PC-9 (cell line): ENCODE measurements around the gene RER1. TPM values are rescaled to one million over a fixed set of nuclear protein-coding genes. Genes with fewer than 3 reads are reported as not detected.

Experiments used
- BruUV-seq: library from RNA; stranded (reverse); fragments of 400-500 nt; replicated peaks from 2 replicates; lab custom pipeline; 2021; lab: Mats Ljungman, UMichigan
- CTCF ChIA-PET: fragments of 300-600 bp; sonication (Branson Sonifier 250); formaldehyde crosslinking; loops from one replicate; lab custom pipeline; 2022; ENCODE audit warnings: antibody characterized with exemption; lab: Charles Lee
- POLR2A ChIA-PET: fragments of 300-600 bp; sonication (Branson Sonifier 250); formaldehyde crosslinking; loops from one replicate; lab custom pipeline; 2022; ENCODE audit warnings: antibody characterized with exemption; ENCODE audit not compliant: unreplicated experiment; lab: Charles Lee
- DNase-seq, 2 experiments: peaks; one replicate each; pipeline versions ENCODE4 v3.0.0 to v3.0.0-alpha.2; 2015 to 2022; ENCODE audit warnings: mixed read lengths in 1 of 2
- H2AFZ ChIP-seq: fragments of 200-600 bp; sonication (generic); 2 replicates; pipeline ENCODE4 v1.8.1; 2017; ENCODE audit warnings: antibody characterized with exemption
- H3F3A ChIP-seq: fragments of 200-600 bp; sonication (generic); 2 replicates; pipeline ENCODE4 v1.8.1; 2017; ENCODE audit warnings: antibody characterized with exemption, mild to moderate bottlenecking, low read depth; ENCODE audit not compliant: insufficient read depth
- H3K27ac ChIP-seq: fragments of 200-600 bp; sonication (generic); 2 replicates; pipeline ENCODE4 v1.6.1; 2016; ENCODE audit warnings: mixed run types
- H3K27me3 ChIP-seq: fragments of 200-600 bp; sonication (generic); 2 replicates; pipeline ENCODE4 v1.6.1; 2016; ENCODE audit warnings: low read depth, mixed run types; ENCODE audit not compliant: insufficient read depth
- H3K36me3 ChIP-seq: fragments of 200-600 bp; sonication (generic); 2 replicates; pipeline ENCODE4 v1.6.1; 2016; ENCODE audit warnings: low read depth, mixed run types
- H3K4me1 ChIP-seq: fragments of 200-600 bp; sonication (generic); replicated peaks from 2 replicates; pipeline ENCODE4 v1.6.1; 2016; ENCODE audit warnings: mixed run types; ENCODE audit not compliant: insufficient read depth
- H3K4me2 ChIP-seq: fragments of 200-600 bp; sonication (generic); 2 replicates; pipeline ENCODE4 v1.6.1; 2017; ENCODE audit warnings: mixed run types
- H3K4me3 ChIP-seq: fragments of 200-600 bp; sonication (generic); 2 replicates; pipeline ENCODE4 v1.6.1; 2016; ENCODE audit warnings: mixed run types
- H3K79me2 ChIP-seq: fragments of 200-600 bp; sonication (generic); 2 replicates; pipeline ENCODE4 v1.6.1; 2017; ENCODE audit warnings: low read depth, mixed run types
- H3K9me2 ChIP-seq: fragments of 200-600 bp; sonication (generic); 2 replicates; pipeline ENCODE4 v1.8.1; 2017; ENCODE audit warnings: mild to moderate bottlenecking; ENCODE audit not compliant: insufficient read depth
- H3K9me3 ChIP-seq: fragments of 200-600 bp; sonication (generic); 2 replicates; pipeline ENCODE4 v1.8.1; 2016; ENCODE audit warnings: low read depth; ENCODE audit not compliant: insufficient read depth
- H4K20me1 ChIP-seq: fragments of 200-600 bp; sonication (generic); 2 replicates; pipeline ENCODE4 v1.8.1; 2017; ENCODE audit not compliant: insufficient read depth
- EZH2 ChIP-seq: fragments of 200-600 bp; sonication (generic); IDR thresholded peaks from 2 replicates; pipeline ENCODE4 v1.8.0; 2017; ENCODE audit warnings: antibody characterized with exemption, low read depth
- intact Hi-C: fragments of 100-400 bp; cut with micrococcal nuclease; formaldehyde crosslinking; loops from one replicate; pipeline ENCODE4 v1.10.0; 2022; ENCODE audit not compliant: unreplicated experiment
- total RNA-seq: library from RNA; stranded (reverse); gene quantifications from 2 replicates; pipeline ENCODE4 v1.2.3, GENCODE V29; 2021
- TF ChIP-seq, protein P1 (sequence below): fragments of 200-600 bp; sonication (generic); conservative IDR thresholded peaks from 2 replicates; pipeline ENCODE4 v1.6.1; 2017; ENCODE audit warnings: mixed run types, antibody characterized with exemption, mild to moderate bottlenecking, moderate library complexity

Gene RER1
- total RNA-seq, 1 experiment from 2014 or later: 131 TPM

GRCh38 chr1:2374252-2375155 lies 17.1 kb upstream of the RER1 start:
- Histone ChIP-seq H3K4me2 (no peak overlapping the region), H4K20me1 (0 out of 2 replicates have a peak, but pooled peaks cover 5% of the 10 kb centered on the region), H3K9me2 (no peaks in the 10 kb centered on the region), H3K36me3 (no peaks in the 10 kb centered on the region), H2AFZ (no peak overlapping the region), H3K9me3 (no peaks in the 10 kb centered on the region), H3F3A (no peaks in the 10 kb centered on the region), H3K4me3 (no peak overlapping the region), H3K79me2 (no peaks in the 10 kb centered on the region), H3K27me3 (no peaks in the 10 kb centered on the region), H3K27ac (no peak overlapping the region), H3K4me1 (no peaks in the 10 kb centered on the region; the same call in 1 of the 2 replicates)
- BruUV-seq: no TSS peak
- intact Hi-C loops: no loop called here
- POLR2A ChIA-PET: no interaction called here
- TF ChIP-seq EZH2: no peak
- TF ChIP-seq, protein P1, sequence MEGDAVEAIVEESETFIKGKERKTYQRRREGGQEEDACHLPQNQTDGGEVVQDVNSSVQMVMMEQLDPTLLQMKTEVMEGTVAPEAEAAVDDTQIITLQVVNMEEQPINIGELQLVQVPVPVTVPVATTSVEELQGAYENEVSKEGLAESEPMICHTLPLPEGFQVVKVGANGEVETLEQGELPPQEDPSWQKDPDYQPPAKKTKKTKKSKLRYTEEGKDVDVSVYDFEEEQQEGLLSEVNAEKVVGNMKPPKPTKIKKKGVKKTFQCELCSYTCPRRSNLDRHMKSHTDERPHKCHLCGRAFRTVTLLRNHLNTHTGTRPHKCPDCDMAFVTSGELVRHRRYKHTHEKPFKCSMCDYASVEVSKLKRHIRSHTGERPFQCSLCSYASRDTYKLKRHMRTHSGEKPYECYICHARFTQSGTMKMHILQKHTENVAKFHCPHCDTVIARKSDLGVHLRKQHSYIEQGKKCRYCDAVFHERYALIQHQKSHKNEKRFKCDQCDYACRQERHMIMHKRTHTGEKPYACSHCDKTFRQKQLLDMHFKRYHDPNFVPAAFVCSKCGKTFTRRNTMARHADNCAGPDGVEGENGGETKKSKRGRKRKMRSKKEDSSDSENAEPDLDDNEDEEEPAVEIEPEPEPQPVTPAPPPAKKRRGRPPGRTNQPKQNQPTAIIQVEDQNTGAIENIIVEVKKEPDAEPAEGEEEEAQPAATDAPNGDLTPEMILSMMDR: no peak
- DNase-seq: peak in 1 of 2 experiments; percentile 26
- CTCF ChIA-PET: no interaction called here

DNA sequence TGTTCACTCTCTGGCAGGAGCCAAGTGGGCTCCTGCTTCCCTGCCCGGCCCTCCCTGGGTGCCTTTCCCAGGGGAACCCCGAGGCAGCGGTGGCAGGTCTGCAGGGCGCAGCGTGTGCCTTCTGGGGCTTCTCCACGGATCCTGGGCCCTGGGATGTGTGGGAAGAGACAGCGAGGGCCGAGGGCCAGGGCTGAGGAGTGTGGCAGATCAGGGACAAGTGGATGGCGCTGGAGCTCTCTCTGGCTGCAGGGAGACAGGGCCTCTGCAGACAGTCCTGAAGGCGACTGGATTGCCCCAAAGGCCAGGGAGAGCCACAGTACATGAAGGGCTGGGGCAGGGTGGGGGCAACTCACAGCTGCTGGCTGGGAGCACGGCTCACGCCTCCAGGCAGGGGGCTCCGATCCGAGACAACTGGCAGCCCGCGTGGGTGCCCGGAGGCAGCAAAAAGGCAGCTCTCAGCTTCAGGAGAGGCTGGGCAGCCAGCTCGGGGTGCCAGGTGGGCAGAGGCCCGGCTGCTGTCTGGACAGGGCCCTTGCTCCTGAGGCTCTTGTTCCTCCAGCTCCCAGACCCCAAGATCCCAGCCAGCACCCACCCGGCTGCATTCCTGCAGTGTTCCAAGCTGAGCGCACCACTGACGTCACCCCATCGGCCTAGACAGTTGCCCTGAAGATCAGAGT lies 16.3 kb upstream of the RER1 start:
- Histone ChIP-seq H3K36me3 (no peaks in the 10 kb centered on the region), H3F3A (no peaks in the 10 kb centered on the region), H3K4me1 (no peaks in the 10 kb centered on the region; the same call in 1 of the 2 replicates), H3K27me3 (no peaks in the 10 kb centered on the region), H2AFZ (no peak overlapping the region), H3K9me3 (no peaks in the 10 kb centered on the region), H3K79me2 (no peaks in the 10 kb centered on the region), H3K4me3 (no peak overlapping the region), H3K4me2 (no peak overlapping the region), H3K27ac (no peak overlapping the region), H3K9me2 (no peaks in the 10 kb centered on the region), H4K20me1 (0 out of 2 replicates have a peak, but pooled peaks cover 5% of the 10 kb centered on the region)
- DNase-seq: no peak
- CTCF ChIA-PET: no interaction called here
- TF ChIP-seq, protein P1: no peak
- no peak for TF ChIP-seq EZH2
- no TSS peak for BruUV-seq
- POLR2A ChIA-PET: no interaction called here
- intact Hi-C loops: no loop called here

- ChIA-PET POLR2A (no interaction called here), CTCF (no interaction called here)
- Histone ChIP-seq H3K9me2 (no peaks in the 10 kb centered on the region), H3K9me3 (no peaks in the 10 kb centered on the region), H4K20me1 (0 out of 2 replicates have a peak, but pooled peaks cover 5% of the 10 kb centered on the region), H3K27ac (no peak overlapping the region), H3K79me2 (no peaks in the 10 kb centered on the region), H3K36me3 (no peaks in the 10 kb centered on the region), H3K4me2 (no peak overlapping the region), H3K4me1 (no peaks in the 10 kb centered on the region; the same call in 1 of the 2 replicates), H3F3A (no peaks in the 10 kb centered on the region), H3K27me3 (no peaks in the 10 kb centered on the region), H3K4me3 (no peak overlapping the region), H2AFZ (no peak overlapping the region)
- TF ChIP-seq, protein P1: no peak
- no peak for TF ChIP-seq EZH2
- no peak for DNase-seq
- BruUV-seq: no TSS peak
- intact Hi-C loops: no loop called here
Measured at GRCh38 chr1:2375923-2376260, 15.7 kb upstream of the RER1 start.
